ENCODE measurements around the gene PDCD6IP.

PDCD6IP gene

GRCh38 chr3:33786565-33787327 lies 11.7 kb upstream of the PDCD6IP start:
- no peak for TF ChIP-seq ZNF274 (IDR thresholded peaks at IDR 0.05; ENCODE audit: low read depth, low read length)

GRCh38 chr3:33787328-33788009 lies 11.0 kb upstream of the PDCD6IP start:
- TF ChIP-seq ZNF274 (IDR thresholded peaks at IDR 0.05; ENCODE audit: low read depth, low read length): no peak
- no peak overlapping the region; the same call in 1 of the 2 replicates for H3K4me3 ChIP-seq (ENCODE audit: low read length)

More at GRCh38 chr3:33786565-33787327, 11.7 kb upstream of the PDCD6IP start:
- no peak overlapping the region; the same call in 1 of the 2 replicates for H3K4me3 ChIP-seq (ENCODE audit: low read length)

- no peak for TF ChIP-seq ZNF274 (IDR thresholded peaks at IDR 0.05; ENCODE audit: low read depth, low read length)
- no peak overlapping the region for H3K4me3 ChIP-seq (ENCODE audit: low read length)
Observed at GRCh38 chr3:33789183-33789954, 9.1 kb upstream of the PDCD6IP start.

- no peak for TF ChIP-seq ZNF274 (IDR thresholded peaks at IDR 0.05; ENCODE audit: low read depth, low read length)
- no peak overlapping the region for H3K4me3 ChIP-seq (ENCODE audit: low read length)
Observed at GRCh38 chr3:33790091-33790490, 8.3 kb upstream of the PDCD6IP start.

- no peak overlapping the region for H3K4me3 ChIP-seq (ENCODE audit: low read length)
- TF ChIP-seq ZNF274 (IDR thresholded peaks at IDR 0.05; ENCODE audit: low read depth, low read length): no peak
Observed at GRCh38 chr3:33791477-33792166, 6.8 kb upstream of the PDCD6IP start.

GRCh38 chr3:33792167-33792892 lies 6.1 kb upstream of the PDCD6IP start:
- H3K4me3 ChIP-seq (ENCODE audit: low read length): no peak overlapping the region
- no peak for TF ChIP-seq ZNF274 (IDR thresholded peaks at IDR 0.05; ENCODE audit: low read depth, low read length)

- no peak for TF ChIP-seq ZNF274 (IDR thresholded peaks at IDR 0.05; ENCODE audit: low read depth, low read length)
- no peak overlapping the region for H3K4me3 ChIP-seq (ENCODE audit: low read length)
Observed at GRCh38 chr3:33795131-33795530, 3.3 kb upstream of the PDCD6IP start.

- H3K4me3 ChIP-seq (ENCODE audit: low read length): no peak overlapping the region
- TF ChIP-seq ZNF274 (IDR thresholded peaks at IDR 0.05; ENCODE audit: low read depth, low read length): no peak
Observed at GRCh38 chr3:33795856-33796536, 2.4 kb upstream of the PDCD6IP start.

- H3K4me3 ChIP-seq (ENCODE audit: low read length): peak overlapping the region; percentile 79
- TF ChIP-seq ZNF274 (IDR thresholded peaks at IDR 0.05; ENCODE audit: low read depth, low read length): no peak
Observed at GRCh38 chr3:33798113-33798417, 365 bp upstream of the PDCD6IP start.

GRCh38 chr3:33799202-33799551 lies 747 bp downstream of the PDCD6IP start:
- H3K4me3 ChIP-seq (ENCODE audit: low read length): peak overlapping the region; percentile 79
- TF ChIP-seq ZNF274 (IDR thresholded peaks at IDR 0.05; ENCODE audit: low read depth, low read length): no peak

GRCh38 chr3:33803252-33803651 lies 4.8 kb downstream of the PDCD6IP start:
- H3K4me3 ChIP-seq (ENCODE audit: low read length): no peak overlapping the region

GRCh38 chr3:33803894-33804526 lies 5.6 kb downstream of the PDCD6IP start:
- H3K4me3 ChIP-seq (ENCODE audit: low read length): no peak overlapping the region
- no peak for TF ChIP-seq ZNF274 (IDR thresholded peaks at IDR 0.05; ENCODE audit: low read depth, low read length)

More at GRCh38 chr3:33803252-33803651, 4.8 kb downstream of the PDCD6IP start:
- no peak for TF ChIP-seq ZNF274 (IDR thresholded peaks at IDR 0.05; ENCODE audit: low read depth, low read length)

GRCh38 chr3:33807191-33807590 lies 8.8 kb downstream of the PDCD6IP start:
- TF ChIP-seq ZNF274 (IDR thresholded peaks at IDR 0.05; ENCODE audit: low read depth, low read length): no peak
- H3K4me3 ChIP-seq (ENCODE audit: low read length): no peak overlapping the region

All from GM08714 (cell line).